ENCODE results near the gene DENND1A.

DENND1A gene

DNA sequence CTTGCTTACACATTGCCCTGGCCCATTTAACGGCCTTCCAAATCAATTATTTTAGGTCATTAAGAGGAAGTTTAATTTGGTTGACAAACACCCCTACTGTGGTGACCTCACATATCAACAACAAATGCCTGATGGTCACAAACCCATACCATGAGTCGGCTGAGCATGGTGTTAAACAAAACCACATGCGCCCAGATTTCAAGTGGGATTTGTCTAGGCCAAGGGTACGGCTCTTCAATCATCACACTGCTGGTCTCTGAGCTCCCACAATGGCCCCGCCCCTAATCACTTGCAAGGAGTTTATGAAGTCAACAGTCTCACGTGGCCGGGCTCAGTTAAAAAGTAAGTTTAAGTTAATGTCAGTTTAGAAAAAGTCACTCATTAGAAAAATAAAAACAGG is 330.1 kb downstream of the DENND1A start:
- in situ Hi-C loops (cut with MboI; ENCODE audit: low sequenced_read_pairs): no loop called here

DNA sequence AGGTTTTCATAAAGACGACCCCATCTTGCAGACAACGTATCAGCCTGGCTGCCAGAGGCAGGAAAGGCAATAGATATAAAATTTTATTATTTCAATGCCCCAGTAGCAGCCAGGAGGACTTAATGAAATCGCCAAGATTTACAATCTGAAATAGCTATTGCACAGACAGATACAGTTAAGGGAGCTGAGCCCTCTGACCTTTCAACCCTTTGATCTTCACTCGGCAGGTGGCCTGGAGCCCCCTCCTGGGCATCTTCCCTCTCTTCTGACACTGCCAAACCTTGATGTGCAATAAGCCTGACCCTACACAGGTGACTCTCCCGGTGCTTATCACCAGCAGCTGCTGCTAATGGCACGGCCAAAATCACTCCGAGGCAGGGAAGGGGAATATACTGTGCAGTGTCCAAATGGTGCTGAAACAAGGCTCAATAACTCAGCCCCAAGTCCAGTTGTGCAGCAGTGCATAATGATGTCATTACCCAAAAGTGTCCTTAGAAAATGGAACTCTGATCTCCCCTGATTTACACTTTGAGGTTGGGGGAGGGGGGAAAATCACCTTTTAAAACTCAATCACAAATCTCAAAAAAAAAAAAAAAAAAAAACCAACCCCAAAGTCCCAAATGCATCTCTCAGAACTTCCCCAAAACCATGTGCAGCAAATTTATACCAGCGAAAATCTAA is 331.9 kb downstream of the DENND1A start:
- in situ Hi-C loops (cut with MboI; ENCODE audit: low sequenced_read_pairs): no loop called here

DNA sequence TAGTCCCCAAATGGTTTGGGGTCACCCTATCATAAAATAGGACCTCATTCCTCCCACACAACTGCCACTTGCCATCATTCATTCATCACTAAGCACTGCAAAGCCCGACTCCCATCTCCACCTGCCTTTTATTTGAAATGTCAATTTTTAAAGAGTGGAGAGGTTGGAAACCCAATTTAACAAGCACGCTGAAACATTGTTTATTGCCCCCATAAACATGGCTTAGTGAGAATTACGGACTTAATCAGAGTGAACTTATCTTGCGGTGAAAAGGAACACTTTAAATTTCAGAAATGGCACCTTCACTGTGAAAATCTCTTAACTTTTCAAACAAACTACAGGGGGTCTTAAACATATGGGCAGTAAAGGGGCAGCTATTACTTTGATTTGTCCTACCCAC is 332.9 kb downstream of the DENND1A start:
- in situ Hi-C loops (cut with MboI; ENCODE audit: low sequenced_read_pairs): no loop called here

DNA sequence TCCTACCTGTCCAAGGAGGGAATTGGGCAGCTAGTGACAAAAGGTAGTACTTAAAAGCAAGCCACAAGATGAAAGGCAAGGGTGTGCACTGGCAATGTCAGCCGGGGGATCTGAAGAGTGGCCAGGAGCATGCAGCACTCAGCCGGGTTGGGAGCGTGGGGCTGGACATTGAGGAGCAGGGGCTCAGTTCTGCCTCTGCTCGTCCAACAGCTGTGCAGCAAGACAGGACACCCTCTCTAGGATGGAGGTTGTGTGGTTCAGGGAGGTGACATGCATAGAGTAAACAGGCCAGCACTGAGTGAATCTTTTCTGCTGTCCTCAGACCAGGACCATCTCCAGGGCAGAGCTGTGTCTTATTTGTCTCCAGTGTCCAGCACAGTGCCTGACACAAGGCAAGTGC is 338.6 kb downstream of the DENND1A start:
- in situ Hi-C loops (cut with MboI; ENCODE audit: low sequenced_read_pairs): no loop called here

DNA sequence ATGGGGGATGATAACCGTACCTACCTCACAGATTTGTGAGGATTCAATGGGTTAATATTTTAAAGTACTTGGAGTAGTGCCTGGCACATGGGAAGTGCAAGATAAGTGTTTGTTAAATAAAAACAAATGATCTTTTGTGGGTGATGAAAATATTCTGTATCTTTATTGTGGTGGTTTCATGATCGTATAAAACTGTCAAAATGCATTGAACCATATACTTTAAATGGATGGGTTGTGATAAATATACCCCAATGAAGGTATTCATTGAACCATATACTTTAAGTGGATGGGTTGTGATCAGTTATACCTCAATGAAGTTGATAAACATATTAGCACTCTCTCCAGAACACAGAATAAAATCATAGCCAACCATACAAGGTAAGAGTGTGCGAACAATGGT is 339.4 kb downstream of the DENND1A start:
- in situ Hi-C loops (cut with MboI; ENCODE audit: low sequenced_read_pairs): no loop called here

DNA sequence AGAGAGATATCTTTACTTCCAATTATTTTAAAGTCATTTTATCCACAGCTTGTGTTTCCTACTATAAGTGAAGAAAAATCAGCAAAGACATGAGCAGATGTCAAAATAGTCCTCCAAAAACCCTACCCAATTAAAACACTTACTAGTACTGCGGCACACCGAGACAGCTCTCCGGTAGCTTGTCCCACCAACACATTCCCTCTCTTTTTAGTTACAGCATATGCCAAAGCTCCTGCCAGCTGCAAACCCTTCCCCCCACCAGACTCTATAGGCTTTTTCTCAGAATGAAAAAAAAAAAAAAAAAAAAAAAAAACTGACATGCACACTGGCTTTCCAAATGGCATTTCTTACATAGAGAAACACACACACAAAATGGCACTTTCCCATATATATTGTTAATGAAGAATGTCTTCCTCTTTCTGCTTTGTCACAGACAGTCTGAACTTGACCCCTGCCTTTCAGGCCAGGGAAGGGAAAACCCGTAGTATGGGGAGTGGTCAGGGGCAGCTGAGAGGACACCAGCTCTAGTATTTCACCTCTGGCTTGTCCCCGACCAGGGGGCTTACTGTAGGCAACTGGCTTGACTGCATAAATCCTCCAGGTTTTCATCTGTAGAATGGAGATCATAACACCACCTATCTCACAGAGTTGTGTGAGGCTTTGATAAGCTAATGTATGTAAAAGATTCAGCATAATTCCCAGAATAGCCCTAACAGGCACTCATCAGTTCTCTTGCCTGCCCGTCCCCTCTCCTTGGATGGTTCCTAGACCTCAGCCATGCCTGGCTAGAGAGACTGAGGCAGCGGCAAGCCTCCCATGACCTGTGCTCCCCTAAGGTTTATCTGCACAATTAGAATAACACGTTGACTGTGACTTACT is 340.3 kb downstream of the DENND1A start:
- in situ Hi-C loops (cut with MboI; ENCODE audit: low sequenced_read_pairs): no loop called here

DNA sequence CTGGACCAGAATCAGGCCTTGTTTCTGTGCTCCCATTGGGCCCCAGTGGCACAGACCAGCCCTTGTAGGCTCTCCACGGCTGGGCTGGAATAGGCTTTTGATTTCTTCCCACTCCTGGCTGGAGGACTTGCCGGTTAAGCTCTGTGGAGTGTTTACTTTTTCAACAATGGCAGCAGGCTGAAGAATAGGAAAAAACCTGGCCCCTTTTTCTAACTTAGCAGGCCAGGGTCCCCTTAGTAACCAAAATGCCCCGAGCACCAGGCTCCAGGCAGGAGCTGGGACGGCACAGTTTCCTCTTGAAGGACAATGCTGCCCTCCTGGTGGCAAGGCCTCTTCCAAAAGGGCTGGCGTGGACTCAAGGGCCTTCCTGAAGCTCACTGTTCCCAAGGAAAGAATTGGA is 343.7 kb downstream of the DENND1A start:
- in situ Hi-C loops (cut with MboI; ENCODE audit: low sequenced_read_pairs): no loop called here

DNA sequence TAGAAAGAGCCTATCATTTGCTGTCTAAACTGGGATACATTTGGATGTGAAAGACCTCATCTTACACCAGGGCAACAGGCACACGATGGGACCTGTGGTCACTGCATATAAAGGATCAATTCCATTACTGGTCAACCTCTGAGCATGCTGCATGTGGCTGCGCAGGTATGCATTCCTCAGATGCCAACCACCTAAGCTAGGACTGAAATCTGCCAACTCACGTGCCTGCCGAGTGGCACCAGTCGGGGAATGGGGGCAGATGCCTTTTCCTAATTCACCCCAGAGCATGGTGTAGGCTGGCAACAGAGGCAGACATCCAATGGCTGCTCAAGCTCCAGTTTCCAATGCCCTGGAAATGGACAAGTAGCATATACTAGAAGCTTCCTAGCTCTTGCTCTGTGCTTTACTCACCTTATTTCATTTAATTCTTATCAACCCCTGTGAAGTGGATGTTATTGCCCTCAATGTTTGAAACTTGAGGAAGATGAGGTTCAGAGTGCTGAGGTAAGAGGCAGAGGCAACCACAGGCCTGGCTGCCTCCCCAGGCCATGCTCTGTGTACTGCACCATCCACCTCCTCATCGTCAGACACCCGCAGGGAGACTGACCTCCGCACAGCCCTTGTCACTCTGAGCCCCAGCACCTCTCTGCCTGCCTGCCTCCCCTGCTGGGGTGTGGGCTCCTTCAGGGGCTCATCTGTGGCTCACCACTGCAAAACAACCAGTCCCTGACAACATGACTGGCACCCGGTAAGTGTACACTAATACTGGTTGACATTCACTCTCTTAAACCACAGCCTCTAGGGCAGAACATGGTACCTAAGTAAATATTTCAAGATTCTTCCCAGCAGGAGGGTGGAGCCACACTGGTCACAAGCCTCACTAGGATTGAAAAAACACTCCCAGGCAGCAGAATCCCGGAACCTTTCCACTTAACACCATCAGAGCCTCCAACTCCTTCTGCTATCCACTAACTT is 345.4 kb downstream of the DENND1A start:
- in situ Hi-C loops (cut with MboI; ENCODE audit: low sequenced_read_pairs): no loop called here

DNA sequence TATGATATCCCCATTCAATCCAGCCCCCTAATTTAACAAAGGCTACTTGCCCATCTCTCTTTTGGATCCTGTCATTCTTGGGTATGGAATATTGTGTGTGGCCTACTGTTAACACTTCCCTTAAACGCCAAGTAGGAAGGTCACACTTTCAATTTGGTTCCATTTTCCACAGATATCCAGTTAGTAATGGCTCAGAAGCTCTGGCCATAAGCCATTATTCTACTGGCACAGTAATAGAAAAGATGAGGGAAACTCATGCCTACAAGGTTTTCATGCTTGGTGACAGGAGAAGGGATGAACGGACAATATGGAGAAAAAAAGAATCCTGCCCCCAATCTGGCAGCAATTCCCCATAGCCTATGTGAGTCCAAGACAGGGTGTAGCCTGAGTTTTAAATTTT is 346.3 kb downstream of the DENND1A start:
- in situ Hi-C loops (cut with MboI; ENCODE audit: low sequenced_read_pairs): no loop called here

DNA sequence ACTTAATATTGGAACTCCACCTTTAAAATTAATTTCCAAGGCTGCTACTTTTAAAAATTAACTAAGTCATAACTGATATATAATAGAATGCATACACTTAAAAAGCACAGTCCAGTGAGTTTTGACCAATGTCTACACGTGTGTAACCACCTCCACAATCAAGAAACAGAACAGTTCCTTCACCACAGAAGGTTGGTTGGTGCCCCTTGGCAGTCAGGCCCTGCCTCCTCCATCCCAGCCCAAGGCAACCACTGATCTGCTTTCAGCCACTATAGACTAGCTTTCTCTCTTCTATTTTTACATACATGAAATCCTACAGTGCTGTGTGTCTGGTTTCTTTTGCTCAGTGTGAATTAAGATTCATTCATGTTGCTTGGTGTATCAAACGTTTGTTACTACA is 358.7 kb downstream of the DENND1A start:
- in situ Hi-C loops (cut with MboI; ENCODE audit: low sequenced_read_pairs): no loop called here

DNA sequence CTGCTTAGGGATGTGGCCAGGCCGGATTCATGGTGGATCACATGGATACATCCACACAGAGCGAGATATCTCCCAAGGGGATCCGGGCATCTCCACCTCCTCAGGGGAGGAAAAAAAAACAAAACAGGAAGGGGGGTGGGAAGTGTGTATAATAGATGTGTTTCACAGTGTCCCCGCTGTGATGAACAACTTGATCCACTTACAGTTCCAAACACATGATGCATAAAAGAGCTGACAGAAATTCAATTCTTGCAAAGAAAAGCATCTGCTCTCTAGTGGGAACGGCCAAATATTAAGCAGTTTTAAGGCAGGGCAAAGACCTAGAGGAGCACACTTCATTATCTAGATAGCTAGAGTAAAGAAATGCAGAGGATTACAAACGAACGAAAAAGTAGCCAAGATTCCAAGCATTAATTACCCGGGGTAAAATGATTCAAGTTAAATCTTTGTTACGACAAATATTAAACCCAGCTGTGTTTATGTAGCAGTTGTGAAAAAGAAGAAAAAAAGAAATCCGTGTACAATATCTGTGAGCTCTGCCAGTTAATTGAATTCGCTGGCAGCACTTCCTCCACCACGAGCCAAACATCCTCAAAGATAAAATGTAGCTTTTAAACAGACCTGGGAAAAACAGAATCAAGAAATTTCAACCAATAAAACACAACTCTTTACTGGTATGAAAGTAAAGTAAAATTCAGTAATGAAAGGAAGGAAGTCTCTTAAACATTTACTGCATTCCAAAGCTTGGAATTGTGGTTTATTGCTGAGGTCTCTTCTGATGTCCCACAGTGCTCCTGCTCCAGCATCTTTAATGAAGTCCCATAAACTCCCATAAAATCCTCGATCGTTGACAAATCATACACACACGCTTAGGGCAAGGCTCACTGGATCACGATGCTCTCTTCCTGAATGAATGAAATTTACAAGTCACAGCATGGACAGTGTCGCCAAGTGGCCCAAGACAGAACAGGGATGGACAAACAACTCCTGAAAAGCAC is 360.9 kb downstream of the DENND1A start:
- in situ Hi-C loops (cut with MboI; ENCODE audit: low sequenced_read_pairs): no loop called here

DNA sequence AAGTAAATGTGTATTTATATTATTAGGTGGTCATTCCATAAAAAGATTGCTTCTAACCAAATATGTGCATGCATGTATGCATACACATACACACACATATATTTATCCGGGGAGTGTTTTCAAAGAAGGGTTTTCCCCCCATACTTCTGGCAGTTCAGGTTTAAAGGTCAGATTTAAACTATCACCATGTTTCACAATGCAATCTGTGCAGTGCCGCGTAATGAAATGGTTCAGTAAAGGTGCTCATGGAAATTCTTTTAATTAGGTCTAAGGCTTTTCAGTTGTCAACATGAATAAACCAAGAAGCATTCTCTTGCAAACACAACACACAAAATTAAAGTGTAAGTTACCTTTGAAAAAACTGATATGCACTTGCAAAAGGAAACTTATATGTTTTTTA is 362.9 kb downstream of the DENND1A start:
- in situ Hi-C loops (cut with MboI; ENCODE audit: low sequenced_read_pairs): no loop called here

DNA sequence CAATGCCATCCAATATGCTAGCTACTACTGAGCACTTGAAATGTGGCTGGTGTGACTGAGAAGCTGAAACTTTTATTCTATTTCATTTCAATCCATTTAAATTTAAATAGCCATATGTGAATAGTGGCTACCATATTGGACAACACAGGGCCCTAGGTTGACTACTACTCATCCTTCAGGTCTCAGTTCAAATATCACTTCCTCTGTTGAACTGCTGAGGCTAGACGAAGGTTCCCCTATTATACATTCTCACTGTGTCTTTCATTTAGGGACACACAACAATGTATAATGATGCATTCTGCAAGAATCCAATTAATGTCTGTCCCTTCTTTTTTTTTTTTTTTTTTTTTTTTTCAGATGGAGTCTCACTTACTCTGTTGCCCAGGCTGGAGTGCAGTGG is 365.3 kb downstream of the DENND1A start:
- in situ Hi-C loops (cut with MboI; ENCODE audit: low sequenced_read_pairs): no loop called here

DNA sequence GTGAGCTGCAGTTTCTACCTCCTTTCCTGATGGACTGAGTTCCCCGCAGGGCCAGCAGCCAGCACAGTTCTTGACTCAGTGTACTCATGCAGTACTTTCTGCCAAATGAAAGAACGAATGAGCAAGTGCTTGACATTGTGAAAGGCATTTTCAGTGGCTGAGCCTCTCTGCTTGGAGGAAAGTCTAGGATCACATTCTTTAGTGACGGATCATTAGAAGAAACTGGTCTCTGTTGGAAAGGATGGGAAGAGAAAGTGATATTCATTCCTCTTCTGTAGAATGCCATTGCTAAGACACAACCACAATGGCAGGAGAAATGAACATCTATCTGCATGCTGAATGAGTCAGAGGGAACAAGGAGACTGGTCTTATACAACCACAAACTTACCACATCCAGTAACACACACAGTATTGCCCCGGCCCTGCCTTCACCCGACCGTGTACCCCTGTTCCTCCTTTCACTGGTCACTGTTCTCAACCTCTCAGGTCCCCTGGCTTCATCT is 367.0 kb downstream of the DENND1A start:
- in situ Hi-C loops (cut with MboI; ENCODE audit: low sequenced_read_pairs): no loop called here

DNA sequence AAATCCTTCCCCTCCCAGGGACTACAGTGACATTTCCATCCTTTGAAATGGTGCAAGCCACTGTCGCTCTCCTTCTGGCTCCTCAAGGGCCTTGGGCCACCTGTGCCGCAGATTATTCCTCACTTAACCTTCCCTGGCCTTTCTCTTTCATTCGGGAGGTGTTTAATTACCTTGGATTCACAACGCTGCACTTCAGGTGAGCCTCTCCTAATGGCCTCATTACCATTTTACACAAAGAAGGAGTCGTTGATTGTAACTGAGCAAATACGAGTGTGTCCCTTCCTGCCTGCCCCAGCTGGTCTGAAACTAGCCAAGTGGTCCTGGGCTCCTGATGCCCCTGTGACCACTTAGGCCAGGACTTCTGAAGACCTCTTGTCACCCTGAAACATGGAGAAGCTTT is 368.9 kb downstream of the DENND1A start:
- in situ Hi-C loops (cut with MboI; ENCODE audit: low sequenced_read_pairs): no loop called here

DNA sequence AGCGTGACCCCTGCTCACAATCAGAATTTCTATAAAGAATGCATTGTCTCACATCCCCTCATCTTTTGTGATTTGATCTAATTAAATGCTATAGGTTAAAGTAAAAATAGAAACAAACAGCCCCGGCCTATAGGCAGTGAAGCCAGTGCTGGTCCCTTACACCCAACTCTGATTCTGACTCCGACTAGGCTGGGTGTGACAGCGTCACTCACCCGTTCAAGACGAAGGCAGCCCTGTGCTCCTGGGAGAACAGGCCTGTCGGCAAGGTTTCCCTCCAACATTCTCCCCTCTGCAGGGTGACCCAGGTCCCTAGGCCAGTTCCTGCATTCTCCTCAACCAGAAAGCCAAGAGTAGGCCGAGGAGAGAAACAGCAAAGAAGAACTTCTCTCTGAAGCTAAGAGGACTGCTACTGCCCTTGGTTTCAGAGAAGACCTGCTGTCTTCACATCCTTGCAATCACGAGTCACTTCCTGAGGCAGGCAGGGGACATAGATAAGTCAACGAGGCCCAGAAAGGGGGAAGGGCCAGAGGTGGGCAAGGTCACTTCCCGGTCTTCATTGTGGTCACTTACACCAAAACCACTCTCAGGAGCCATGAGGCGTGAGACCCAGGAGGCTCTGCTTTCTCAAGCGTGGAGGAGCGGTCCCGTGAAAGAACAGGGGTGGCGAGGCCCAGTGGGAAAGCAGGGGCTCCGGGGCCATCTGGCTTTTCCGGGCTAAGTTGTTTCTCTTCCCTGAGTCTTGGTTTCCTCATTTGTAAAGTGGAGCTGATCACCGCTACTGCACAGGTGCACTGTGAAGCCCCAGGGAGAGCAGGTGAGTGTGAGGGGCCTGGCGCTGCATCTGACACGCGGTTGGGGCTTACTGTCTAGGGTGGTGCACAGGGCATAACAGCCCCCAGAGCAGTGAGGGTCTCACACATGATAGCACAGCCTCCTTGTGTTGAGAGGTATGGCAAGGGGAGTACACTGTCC is 373.2 kb downstream of the DENND1A start:
- in situ Hi-C loops (cut with MboI; ENCODE audit: low sequenced_read_pairs): no loop called here

DNA sequence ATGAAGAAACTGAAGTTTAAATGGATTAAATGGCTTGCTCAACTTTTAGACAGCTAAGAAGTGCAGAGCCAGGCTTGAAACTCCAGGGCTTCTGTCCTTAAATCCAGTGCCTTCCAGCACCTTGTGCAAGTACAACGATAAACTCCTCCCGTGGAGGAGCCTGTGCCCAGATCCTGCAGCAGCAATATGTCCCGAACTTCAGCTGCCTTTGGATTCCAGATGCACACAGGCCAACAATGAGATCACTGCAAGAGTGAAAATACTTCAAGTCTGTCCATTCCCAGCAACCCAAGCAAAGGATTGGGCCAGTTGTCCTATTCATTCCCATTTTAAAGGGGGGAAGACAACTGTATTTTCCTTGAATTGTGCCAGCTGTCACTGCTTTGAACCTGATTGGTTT is 374.3 kb downstream of the DENND1A start:
- in situ Hi-C loops (cut with MboI; ENCODE audit: low sequenced_read_pairs): no loop called here

DNA sequence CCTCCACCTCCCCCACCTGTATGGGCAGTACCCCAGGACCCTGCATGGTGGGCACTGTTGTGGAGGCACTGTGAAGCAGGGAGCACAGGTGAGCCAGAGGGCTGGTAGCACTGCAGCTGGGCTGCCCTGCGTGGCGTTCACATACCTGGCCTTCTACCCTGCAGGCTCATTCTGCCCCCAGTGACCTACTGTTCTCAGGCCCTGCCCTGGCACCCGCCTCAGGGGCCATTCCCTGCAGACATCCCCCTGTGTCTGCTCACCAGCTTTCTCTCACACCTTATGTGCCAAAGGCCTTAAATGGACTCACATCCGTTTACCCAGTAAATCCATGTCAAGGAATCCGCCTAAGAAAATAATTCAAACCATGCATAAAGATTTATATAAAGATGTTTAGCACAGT is 377.4 kb downstream of the DENND1A start:
- in situ Hi-C loops (cut with MboI; ENCODE audit: low sequenced_read_pairs): no loop called here

DNA sequence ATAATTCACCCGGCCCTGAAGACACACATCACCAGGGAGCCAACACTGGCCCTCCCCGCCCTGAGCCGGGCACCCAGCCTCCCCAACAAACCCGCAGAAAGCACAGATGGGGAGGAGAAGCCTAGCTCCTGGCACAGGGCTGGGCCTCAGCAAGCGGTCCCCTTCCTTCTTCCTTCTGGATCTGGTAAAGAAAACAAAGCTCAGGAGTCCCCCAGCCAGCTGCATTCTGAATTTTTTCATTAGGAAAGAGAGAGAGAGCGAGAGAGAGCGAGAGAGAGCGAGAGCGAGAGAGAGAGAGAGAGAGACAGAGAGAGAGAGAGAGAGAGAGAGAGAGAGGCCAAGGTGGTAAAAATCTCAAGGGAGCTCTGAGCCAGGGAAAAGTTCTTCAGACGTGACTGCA is 378.2 kb downstream of the DENND1A start:
- in situ Hi-C loops (cut with MboI; ENCODE audit: low sequenced_read_pairs): no loop called here
